Measurements from ENCODE around the gene ERCC6L2. TPM values are rescaled to one million over a fixed set of nuclear protein-coding genes. Genes with fewer than 3 reads are reported as not detected.

ERCC6L2 gene
- total and polyA plus RNA-seq, 2 of the 8 experiments (the other 6 are each of a cell fraction or from before 2014, with no cell fraction given), result 9.8 to 50.0 TPM

DNA sequence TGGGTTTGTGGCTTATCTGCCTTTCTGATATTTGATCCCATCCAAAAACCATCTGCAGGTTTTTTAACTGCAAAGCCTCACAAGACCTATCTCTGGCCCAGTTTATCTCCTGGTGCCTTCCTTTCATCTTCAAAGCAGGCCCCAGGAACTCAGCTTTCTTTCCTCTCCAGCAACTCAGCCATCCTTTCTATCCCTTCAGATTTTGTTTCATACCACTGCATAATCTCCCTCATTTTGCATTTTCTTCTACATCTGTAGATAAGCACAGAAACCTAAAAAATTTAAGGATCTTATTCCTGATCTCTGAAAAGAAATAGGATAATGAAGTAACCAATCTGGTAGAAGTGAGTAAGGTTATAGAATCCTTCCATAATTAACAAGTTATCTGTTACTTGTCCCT, 19.5 kb upstream of the ERCC6L2 start:
- Histone ChIP-seq H4K5ac (ENCODE audit: insufficient read length, low read depth, low read length) (no peak overlapping the region), H3K4me3 (ENCODE audit: extremely low read depth in 1 of 4, insufficient read depth in 2 of 4, low read depth in 3 of 4, low read length in 4 of 4) (no peak overlapping the region)
- no peak for FAIRE-seq

More for the DNA sequence above, 19.5 kb upstream of the ERCC6L2 start:
- no peak overlapping the region for H2BK12ac ChIP-seq (ENCODE audit: low read depth, low read length)
- no peak overlapping the region for H4K91ac ChIP-seq (replicated peaks; ENCODE audit: insufficient read length, low read length)
- DNase-seq (ENCODE audit: low read depth in 1 of 2, low spot score in 2 of 2), result no peak
- no peak overlapping the region for H3K23ac ChIP-seq (ENCODE audit: insufficient read length)
- H2BK120ac ChIP-seq (replicated peaks; ENCODE audit: low read depth, low read length), result no peak overlapping the region
- no peaks in the 10 kb centered on the region for H4K20me1 ChIP-seq (replicated peaks in 1 of 2; ENCODE audit: control insufficient read depth in 1 of 2, insufficient read depth in 2 of 2, low read length in 2 of 2)
- no peaks in the 10 kb centered on the region for H3K79me1 ChIP-seq (ENCODE audit: low read depth, low read length)
- no peaks in the 10 kb centered on the region for H3K23me2 ChIP-seq (ENCODE audit: low read depth, low read length)
- no peaks in the 10 kb centered on the region for H3K27me3 ChIP-seq (replicated peaks in 1 of 4; ENCODE audit: control insufficient read depth in 3 of 4, extremely low read depth in 1 of 4, insufficient read depth in 3 of 4, low read length in 3 of 4)
- H3K9ac ChIP-seq (replicated peaks in 1 of 4; ENCODE audit: extremely low read depth in 1 of 4, low read depth in 3 of 4, low read length in 3 of 4), result no peak overlapping the region
- H3K4me2 ChIP-seq (ENCODE audit: insufficient read depth in 1 of 2, low read depth in 2 of 2, low read length in 2 of 2), result no peak overlapping the region
- no peak overlapping the region for H3K4ac ChIP-seq (replicated peaks; ENCODE audit: insufficient read length, low read depth, low read length)
- no peak overlapping the region for H3K18ac ChIP-seq (ENCODE audit: extremely low read depth, low read length)
- ChIA-PET CTCF (ENCODE audit: partially characterized antibody) (interaction anchor here (1.1 kb wide), 1 partner anchor 262 kb away, joined by 3 read pairs; no protein-coding TSS in a partner anchor), POLR2A (ENCODE audit: partially characterized antibody) (no interaction called here)
- no peak for TF ChIP-seq BCL11A (IDR thresholded peaks at IDR 0.05; ENCODE audit: low read depth in 2 of 2, low read length in 2 of 2)
- no peak for TF ChIP-seq CEBPB (IDR thresholded peaks at IDR 0.05; ENCODE audit: low read depth, low read length)
- no peak for TF ChIP-seq NRF1 (IDR thresholded peaks at IDR 0.05; ENCODE audit: low read depth, low read length)
- no peak for TF ChIP-seq HDAC6 (IDR thresholded peaks at IDR 0.05; ENCODE audit: low read depth, low read length)
- no peak for TF ChIP-seq YY1 (IDR thresholded peaks at IDR 0.05; ENCODE audit: low read depth, low read length)
- TF ChIP-seq HDAC2 (IDR thresholded peaks at IDR 0.05; ENCODE audit: borderline replicate concordance in 1 of 2, low read depth in 2 of 2, low read length in 2 of 2), result no peak
- TF ChIP-seq NANOG (IDR thresholded peaks at IDR 0.05; ENCODE audit: insufficient read depth, low read depth, low read length, poor library complexity, severe bottlenecking), result no peak
- TF ChIP-seq CBX8 (IDR thresholded peaks at IDR 0.05; ENCODE audit: borderline replicate concordance, low read depth, low read length), result no peak
- no peak for TF ChIP-seq RXRA (IDR thresholded peaks at IDR 0.05; ENCODE audit: insufficient read depth, low read depth, low read length)
- TF ChIP-seq FOSL1 (IDR thresholded peaks at IDR 0.05; ENCODE audit: insufficient read depth, low read depth, low read length), result no peak
- TF ChIP-seq CTBP2 (IDR thresholded peaks at IDR 0.05; ENCODE audit: borderline replicate concordance, insufficient read depth, insufficient read length, low read length), result no peak
- no peaks in the 10 kb centered on the region for H3K9me3 ChIP-seq (ENCODE audit: insufficient read depth in 2 of 2, low read depth in 1 of 2, low read length in 1 of 2)
- no peaks in the 10 kb centered on the region for H3K79me2 ChIP-seq (ENCODE audit: control insufficient read depth in 1 of 2, insufficient read depth in 2 of 2, low read length in 2 of 2)
- H3K14ac ChIP-seq (ENCODE audit: insufficient read length), result no peak overlapping the region
- no peak overlapping the region for H2BK5ac ChIP-seq (ENCODE audit: low read depth, low read length)
- H4K8ac ChIP-seq (ENCODE audit: extremely low read depth, insufficient read depth, low read length), result no peak overlapping the region
- no peak overlapping the region for H3K27ac ChIP-seq (ENCODE audit: low read depth, low read length)
- H2AK5ac ChIP-seq (ENCODE audit: low read depth, low read length), result no peak overlapping the region
- H2BK20ac ChIP-seq (ENCODE audit: low read length), result no peak overlapping the region
- H3K36me3 ChIP-seq (ENCODE audit: control insufficient read depth in 2 of 4, insufficient read depth in 4 of 4, low read length in 3 of 4), result no peaks in the 10 kb centered on the region
- no peak overlapping the region for H3K56ac ChIP-seq (replicated peaks; ENCODE audit: insufficient read length, low read depth, low read length)
- no peak overlapping the region for H2AFZ ChIP-seq (ENCODE audit: low read length)
- H2BK15ac ChIP-seq (ENCODE audit: low read length), result no peak overlapping the region
- H3K4me1 ChIP-seq (replicated peaks in 1 of 4; ENCODE audit: control insufficient read depth in 3 of 4, insufficient read depth in 4 of 4, low read length in 3 of 4), result peaks cover 0 to 3% (median 0%) of the 10 kb centered on the region in 4 experiments; a peak in 2 of 7 replicates
